ENCODE data around the gene HARS1.
"Not testable (repeated sequence)": the region's sequence is repeated elsewhere in the genome, so short reads cannot be mapped to it uniquely, and the experiment has no call there.

The HARS1 gene

GRCh38 chr5:140674629-140675028 is 16.5 kb downstream of the HARS1 start:
- DNase-seq: no peak

- DNase-seq: no peak
Measured at GRCh38 chr5:140674211-140674610, 17.0 kb downstream of the HARS1 start.

GRCh38 chr5:140673187-140673976 is 17.8 kb downstream of the HARS1 start, which contains the start of gene DND1:
DND1 (minus strand) TSS chr5:140673576; CDS start chr5:140673542, 34 bp downstream.
- no peak for DNase-seq

GRCh38 chr5:140672455-140673186 is 18.5 kb downstream of the HARS1 start:
- no peak for DNase-seq

GRCh38 chr5:140671472-140672125 is 19.6 kb downstream of the HARS1 start:
- no peak for DNase-seq

- DNase-seq: not testable (repeated sequence)
Measured at GRCh38 chr5:140671035-140671434, 20.1 kb downstream of the HARS1 start.

GRCh38 chr5:140664359-140665119 is 26.6 kb downstream of the HARS1 start, which contains the start of gene WDR55:
WDR55 (plus strand) TSS chr5:140664904; CDS start chr5:140664913, 9 bp downstream.
- peak; percentile 71 for DNase-seq

GRCh38 chr5:140664030-140664358 is 27.2 kb downstream of the HARS1 start:
- DNase-seq: no peak

GRCh38 chr5:140660371-140660770 is 30.8 kb downstream of the HARS1 start:
- not testable (repeated sequence) for DNase-seq

GRCh38 chr5:140658870-140659269 is 32.3 kb downstream of the HARS1 start:
- no peak for DNase-seq

GRCh38 chr5:140647042-140647419 is 44.1 kb downstream of the HARS1 start:
- DNase-seq: no peak

- no peak for DNase-seq
Measured at GRCh38 chr5:140642718-140643117, 48.5 kb downstream of the HARS1 start.

GRCh38 chr5:140641716-140642115 is 49.5 kb downstream of the HARS1 start:
- no peak for DNase-seq

GRCh38 chr5:140639148-140639981 is 51.8 kb downstream of the HARS1 start, which contains the start of gene TMCO6:
TMCO6 (plus strand) TSS chr5:140639451; CDS start chr5:140639528, 77 bp downstream.
- peak; percentile 80 for DNase-seq

- not testable (repeated sequence) for DNase-seq
Measured at GRCh38 chr5:140638898-140639147, 52.3 kb downstream of the HARS1 start.

GRCh38 chr5:140637371-140638100 is 53.6 kb downstream of the HARS1 start:
- no peak for DNase-seq

GRCh38 chr5:140635291-140636257 is 55.6 kb downstream of the HARS1 start:
- no peak for DNase-seq

GRCh38 chr5:140634103-140634502 is 57.1 kb downstream of the HARS1 start:
- no peak for DNase-seq

- DNase-seq: no peak
Measured at GRCh38 chr5:140633501-140633900, 57.7 kb downstream of the HARS1 start.

- no peak for DNase-seq
Measured at GRCh38 chr5:140633021-140633471, 58.1 kb downstream of the HARS1 start, which contains the start of gene CD14. CD14 (minus strand) TSS chr5:140633175; CDS start chr5:140633071, 104 bp downstream.

Measured in NCI-H1694 (cell line).